ENCODE data around the gene ZNF140.

Gene ZNF140

DNA sequence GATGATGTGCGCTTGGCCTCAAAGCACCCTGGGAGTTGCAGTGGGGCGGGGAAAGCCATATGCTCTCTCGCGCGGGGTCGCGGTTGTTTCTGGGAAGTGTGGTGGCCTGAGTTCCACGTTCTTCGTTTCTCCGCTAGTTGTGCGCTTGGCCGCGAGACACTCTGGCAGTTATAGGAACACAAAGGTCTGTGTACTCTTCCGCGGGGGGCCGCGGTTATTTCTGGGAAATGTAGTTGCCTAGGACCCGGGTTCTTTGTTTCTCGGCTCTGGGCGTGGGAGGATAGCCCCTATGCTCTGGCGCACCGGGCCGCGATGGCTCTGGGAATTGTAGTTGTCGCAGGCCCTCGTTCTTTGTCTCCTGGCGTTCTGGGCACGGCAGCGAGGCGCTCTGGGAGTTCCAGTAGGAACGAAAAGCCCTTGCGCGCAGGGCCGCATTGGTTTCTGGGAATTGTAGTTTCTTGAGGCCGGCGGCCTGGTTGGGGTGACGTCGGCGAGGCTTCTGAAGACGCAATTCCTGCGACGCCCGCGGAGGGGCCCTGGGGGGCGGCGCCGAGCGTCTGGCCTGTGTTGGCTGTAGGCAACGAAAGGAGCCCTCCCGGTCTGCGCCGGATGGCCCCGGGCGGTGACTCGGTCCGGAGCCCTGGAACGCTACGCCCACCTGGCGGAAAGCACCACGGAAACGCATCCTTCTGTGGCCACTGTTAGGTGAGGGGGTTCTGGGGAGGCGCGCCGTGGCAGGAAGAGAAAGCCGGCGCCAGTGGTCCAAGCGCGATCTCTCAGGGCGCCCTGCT lies at the start of gene ZNF140:
TSS of gene ZNF140 (plus strand) at position 556 of the 791 bp plus-strand sequence. CDS start 398 bp downstream, outside the sequence.
- DNase-seq: peak; percentile 97

DNA sequence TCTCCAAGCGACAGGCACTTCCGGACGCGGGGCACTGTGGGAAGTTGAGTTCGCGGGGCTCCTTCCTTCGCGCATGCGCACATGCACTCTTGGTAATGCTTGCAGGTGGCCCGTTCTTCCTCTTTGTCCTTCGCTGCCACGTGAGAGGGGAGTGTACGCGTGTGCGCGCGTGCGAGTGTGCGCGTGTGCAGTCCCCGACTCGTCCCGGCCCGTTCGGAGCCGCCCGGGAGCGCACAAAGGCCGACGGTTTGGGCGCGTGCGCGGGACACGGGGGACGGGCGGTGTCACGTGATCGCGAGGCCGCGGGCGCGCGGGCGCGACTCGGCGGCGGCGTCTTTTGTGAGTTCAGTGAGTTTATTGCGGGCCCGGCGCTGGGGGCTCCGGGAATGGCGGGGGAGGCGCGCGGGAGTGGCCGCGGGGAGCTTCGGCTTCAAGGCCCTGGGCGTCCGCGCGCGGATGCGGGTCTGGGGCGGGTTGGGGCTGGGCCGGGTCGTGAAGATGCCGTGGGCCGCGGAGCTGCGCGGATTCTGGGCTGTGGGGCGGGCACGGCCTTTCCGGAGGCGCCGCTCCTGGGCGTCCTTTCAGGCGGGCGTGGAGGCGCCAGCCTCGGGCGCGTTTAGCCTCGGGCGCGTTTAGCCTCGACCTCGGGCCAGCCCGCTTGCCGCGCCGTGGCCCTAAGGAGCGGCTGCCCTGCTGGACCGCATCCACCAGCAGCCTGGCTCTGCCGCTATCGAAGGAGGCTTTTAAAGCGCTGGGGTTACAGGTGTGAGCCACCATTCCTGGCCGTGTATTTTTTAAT lies 43.3 kb upstream of the ZNF140 start, which contains the start of gene ZNF84:
TSS of gene ZNF84 (plus strand) at position 303 of the 799 bp plus-strand sequence. CDS start 3,959 bp downstream, outside the sequence.
- peak; percentile 98 for DNase-seq

DNA sequence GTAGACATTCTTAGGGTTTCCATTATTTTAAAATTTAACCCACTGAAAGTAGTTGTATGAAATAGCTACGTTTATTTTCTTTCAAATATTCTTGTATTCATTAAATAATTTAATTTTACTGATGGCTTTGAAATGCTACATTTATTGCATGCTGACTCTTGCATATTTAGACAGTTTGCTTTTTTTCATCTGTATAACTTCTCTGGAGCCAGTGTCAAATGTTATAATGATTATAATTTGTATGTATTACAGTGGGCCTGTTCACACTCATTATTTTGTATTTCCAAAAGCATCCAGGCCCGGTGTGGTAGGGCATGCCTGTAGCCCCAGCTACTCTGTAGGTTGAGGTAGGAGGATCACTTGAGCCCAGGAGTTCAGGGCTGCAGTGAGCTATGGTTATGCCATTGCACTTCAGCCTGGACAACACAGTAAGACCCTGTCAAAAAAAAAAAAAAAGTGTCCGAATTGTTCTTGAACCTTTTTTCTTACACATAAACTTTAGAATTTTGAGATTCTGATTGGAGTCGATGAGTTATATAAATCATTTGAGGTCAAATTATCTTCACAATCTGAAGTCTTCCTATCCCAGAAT lies 42.5 kb upstream of the ZNF140 start:
- no peak for DNase-seq

DNA sequence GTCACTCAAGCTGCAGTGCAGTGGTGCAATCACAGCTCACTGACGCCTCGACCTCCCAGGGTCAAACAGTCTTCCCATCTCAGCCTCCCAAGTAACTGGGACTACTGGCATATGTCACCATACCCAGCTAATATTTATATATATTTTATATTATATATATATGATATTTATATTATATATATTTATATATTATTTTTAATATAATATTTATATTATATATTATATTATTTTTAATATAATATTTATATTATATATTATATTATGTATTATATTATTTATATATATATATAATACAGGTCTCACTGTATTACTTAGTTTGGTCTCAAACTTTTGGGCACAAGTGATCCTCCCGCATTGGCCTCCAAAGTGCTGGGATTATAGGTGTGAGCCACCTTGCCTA lies 34.0 kb upstream of the ZNF140 start:
- no peak for DNase-seq

DNA sequence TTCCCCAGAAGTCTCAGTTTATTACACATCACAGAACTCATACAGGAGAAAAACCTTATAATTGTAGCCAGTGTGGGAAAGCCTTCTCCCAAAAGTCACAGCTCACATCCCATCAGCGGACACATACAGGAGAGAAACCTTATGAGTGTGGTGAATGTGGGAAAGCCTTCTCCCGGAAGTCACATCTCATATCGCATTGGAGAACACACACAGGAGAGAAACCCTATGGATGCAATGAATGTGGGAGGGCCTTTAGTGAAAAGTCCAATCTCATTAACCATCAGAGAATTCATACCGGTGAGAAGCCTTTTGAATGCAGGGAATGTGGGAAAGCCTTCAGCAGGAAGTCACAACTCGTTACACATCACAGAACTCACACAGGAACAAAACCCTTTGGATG lies 23.3 kb upstream of the ZNF140 start:
- no peak for DNase-seq

DNA sequence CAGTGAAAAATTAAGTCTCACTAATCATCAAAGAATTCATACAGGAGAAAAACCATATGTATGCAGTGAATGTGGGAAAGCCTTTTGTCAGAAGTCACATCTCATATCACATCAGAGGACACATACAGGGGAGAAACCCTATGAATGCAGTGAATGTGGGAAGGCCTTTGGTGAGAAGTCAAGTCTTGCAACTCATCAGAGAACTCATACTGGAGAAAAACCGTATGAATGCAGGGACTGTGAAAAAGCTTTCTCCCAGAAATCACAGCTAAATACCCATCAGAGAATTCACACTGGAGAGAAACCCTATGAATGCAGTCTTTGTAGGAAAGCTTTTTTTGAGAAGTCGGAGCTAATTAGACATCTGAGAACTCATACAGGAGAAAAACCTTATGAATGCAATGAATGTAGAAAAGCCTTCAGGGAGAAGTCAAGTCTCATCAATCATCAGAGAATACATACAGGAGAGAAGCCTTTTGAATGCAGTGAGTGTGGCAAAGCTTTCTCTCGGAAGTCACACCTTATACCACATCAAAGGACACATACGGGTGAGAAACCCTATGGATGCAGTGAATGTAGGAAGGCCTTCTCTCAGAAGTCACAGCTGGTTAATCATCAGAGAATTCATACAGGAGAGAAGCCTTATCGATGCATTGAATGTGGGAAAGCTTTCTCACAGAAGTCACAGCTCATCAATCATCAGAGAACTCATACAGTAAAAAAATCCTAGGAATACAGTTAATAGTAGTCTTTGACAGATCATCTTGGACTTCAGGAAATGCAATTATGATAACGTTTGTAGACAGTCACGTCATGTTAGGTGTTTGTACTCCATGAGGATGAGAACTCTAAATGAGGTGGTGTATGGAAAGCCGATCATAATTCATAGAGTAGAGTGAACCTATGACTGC lies 22.3 kb upstream of the ZNF140 start:
- DNase-seq: no peak

DNA sequence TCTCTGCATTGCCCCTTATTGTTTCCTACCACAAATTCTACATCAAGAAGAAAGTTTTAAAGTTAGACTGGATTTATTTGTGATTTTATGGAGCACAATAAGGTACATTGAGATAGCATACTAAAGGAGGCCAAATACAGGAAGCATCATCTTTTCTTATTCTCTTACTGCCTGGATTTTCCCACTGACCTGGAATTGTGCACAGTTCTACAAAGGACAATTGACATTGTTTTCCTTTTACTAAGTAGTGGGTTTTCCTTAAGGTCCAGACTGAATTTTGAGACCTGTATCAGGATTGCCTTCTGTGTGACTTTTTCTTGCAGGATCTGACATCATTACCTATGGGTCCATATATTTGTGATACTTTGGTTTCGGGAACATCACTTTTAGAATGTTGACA lies 18.8 kb upstream of the ZNF140 start:
- no peak for DNase-seq

DNA sequence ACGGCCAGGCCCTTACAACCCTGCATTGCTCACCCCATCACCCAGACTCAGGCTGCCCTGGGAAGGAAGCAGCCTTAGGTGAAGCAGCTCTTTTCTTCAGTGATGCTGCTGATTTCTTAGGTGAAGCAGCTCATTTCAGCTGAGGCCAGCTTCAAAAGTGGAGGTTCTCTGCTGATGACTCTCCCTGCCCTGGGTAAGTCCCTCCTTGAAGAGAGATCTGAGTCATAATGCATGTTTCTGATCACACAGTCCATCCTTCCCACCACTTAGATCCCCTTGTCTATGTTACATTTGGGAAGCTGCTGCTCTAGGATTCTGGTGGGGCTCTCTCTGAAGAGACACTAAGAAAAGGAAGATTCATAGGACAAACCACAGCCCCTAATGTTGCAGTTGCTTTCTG lies 17.2 kb upstream of the ZNF140 start:
- no peak for DNase-seq

DNA sequence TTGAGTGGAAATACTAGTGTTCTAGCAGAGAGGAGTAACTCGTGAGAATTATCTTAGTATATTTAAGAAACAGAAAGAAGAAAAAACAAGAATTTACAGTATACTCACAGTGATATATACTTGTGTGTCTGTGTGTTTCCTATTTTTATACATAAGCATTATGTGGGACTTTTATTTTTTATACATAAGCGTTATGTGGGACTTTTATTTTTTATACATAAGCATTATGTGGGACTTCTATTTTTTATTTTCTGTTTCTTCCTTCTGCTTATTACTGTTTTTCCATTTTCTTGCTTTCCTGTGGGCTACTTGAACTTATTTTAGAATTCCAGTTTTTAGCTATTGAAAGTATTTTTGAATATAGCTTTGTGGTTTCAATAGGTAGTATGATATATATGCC lies 6.9 kb upstream of the ZNF140 start:
- no peak for DNase-seq

DNA sequence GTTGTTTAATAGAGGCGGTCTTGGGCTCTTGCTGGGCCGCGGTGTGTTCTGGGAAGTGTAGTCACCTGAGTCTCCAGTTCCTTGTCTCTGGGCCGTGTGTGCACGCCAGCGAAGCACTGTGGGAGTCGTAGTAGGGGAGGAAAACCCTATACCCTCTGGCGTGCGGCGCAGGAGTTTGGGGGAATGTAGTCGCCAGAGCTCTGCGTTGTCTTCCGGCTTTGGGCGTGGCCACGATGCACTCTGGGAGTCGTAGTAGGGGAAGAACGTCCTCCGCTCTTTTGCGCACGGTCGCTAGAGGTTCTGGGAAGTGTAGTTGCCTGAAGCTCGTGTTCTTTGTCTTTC lies 726 bp upstream of the ZNF140 start:
- peak; percentile 100 for DNase-seq

DNA sequence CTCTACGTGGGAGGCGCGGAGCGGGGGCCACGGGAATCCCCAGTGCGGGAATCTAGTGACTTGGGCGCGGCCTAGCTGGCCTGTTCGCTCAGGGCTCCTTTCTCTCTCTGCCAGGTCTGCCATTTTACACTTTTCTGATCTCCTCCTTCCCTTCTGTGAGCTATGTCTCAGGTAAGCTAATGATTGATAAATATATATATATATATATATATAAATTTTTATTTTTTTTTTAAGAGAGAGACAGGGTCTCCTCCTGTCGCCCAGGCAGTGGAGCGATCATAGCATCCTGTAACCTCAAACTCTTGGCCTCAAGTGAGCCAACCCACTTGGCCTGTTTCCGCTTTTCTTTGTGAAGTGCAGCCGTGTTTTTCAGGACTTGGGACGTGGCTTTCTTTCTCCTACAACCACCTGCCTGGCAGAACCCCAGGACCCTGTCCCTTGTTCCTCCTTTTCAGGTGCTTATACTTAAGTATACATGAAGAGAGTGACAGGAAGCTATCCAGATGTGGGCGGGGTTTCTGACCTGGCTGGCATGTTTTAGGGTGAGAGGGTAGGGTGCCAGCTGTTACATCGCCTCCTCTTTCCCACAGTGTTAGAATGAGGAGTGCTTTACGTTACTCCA lies 547 bp downstream of the ZNF140 start:
- peak; percentile 17 for DNase-seq

DNA sequence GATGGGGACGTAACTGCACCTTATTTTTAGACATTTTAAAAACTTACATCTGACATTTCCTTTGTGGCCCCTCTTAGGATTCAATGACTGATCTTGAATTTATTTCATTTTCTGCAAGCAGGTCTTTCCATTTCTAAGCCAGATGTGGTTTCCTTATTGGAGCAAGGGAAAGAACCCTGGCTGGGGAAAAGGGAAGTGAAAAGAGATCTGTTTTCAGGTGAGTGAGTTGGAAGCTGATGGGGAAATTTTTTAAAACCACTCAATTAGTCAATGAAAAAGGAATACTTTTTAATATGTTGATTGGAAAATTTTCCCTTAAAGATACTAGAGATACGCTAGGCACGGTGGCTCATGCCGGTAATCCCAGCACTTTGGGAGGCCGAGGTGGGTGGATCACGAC lies 2.6 kb downstream of the ZNF140 start:
- DNase-seq: no peak

DNA sequence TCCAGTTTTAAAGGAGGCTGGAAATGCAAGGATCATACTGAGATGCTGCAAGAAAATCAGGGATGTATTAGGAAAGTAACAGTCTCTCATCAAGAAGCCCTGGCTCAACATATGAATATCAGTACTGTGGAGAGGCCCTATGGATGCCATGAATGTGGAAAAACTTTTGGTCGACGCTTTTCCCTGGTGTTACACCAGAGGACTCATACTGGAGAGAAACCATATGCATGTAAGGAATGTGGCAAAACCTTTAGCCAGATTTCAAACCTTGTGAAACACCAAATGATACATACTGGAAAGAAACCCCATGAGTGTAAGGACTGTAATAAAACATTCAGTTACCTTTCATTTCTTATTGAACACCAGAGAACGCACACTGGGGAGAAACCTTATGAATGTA lies 24.9 kb downstream of the ZNF140 start:
- DNase-seq: no peak

DNA sequence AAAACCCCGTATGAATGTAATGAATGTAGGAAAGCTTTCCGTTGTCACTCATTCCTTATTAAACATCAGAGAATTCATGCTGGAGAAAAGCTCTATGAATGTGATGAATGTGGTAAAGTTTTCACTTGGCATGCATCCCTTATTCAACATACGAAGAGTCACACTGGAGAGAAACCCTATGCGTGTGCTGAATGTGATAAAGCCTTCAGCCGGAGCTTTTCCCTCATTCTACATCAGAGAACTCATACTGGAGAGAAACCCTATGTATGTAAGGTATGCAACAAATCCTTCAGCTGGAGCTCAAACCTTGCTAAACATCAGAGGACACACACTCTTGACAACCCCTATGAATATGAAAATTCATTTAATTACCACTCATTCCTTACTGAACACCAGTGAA lies 25.5 kb downstream of the ZNF140 start:
- no peak for DNase-seq

DNA sequence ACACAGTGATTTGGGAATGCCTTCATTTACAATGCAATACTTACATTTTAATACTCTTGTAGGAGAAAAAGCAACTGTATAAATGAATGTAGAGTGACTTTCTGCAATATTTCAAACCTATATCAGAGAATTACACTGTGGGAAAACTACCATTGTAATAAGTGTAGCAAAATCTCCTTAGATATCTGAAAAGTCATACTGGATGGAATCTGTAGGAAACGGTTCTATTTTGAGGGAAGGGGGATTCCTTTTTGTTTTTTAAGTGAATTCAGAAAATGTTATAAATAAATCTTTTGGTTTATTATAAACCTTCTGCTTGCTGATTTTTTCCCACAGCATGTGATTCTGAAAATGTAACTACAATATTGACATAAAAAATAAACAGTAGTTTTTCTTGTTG lies 26.4 kb downstream of the ZNF140 start:
- DNase-seq: no peak

DNA sequence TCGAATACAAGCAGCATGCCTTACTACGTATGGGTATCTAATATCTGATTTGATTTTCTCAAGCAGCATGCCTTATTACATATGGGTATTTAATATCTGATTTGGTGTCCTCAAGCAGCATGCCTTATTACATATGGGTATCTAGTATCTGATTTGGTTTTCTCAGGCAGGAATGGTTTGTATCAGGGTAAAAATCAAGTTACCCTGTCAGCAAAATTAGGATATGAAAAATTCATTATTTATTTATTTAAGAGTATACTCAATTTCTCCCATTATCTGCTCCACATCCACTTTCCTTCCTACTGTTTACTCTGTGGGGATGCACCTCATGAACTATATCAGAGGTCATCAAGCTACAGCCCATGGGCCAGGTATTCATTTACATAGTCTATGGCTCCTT lies 27.4 kb downstream of the ZNF140 start:
- DNase-seq: no peak

DNA sequence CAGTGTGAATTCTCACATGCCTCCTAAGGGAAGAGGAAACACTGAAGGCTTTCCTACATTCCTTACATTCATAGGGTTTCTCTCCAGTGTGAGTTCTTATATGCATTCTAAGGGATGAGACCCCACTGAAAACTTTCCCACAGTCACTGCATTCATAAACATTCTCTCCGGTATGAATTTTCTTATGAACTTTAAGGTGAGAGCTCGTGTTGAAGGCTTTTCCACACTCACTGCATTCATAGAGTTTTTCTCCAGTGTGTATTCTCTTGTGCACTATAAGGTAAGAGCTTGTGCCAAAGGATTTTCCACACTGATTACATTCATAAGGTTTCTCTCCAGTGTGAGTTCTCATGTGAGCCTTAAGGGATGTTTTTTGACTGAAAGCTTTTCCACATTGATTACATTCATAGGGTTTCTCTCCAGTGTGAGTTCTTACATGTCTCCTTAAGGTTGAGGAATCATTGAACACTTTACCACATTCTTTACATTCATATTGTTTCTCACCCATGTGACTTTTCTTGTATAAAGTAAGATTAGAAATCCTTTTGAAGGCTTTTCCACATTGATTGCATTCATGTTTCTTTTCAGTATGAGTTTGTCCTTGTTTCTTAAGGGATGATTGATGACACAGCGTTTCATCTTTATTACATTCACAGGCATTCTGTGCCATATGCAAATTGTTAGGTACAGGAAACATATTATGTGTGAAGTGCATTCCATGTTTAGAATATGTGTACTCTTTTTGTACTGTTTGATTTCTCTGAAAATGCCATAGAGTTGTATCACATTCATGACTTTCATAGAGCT lies 39.9 kb downstream of the ZNF140 start:
- no peak for DNase-seq

DNA sequence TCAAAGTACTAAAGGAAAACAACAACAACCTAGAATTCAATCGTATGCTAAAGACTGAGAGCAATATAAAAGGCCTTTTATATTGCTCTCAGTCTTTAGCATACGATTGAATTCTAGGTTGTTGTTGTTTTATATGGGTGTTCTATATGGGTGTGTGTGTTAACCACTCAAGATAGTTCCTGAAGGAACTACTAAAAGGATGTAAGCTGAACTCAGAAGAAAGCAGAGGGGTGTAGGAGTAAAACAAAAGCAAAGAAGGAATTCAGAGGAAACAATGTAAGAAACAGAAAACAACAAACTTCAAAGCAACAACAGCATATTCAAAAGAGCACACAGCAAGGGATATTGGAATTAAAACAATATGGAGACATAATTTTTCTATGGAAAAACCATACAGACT lies 44.0 kb downstream of the ZNF140 start:
- no peak for DNase-seq

DNA sequence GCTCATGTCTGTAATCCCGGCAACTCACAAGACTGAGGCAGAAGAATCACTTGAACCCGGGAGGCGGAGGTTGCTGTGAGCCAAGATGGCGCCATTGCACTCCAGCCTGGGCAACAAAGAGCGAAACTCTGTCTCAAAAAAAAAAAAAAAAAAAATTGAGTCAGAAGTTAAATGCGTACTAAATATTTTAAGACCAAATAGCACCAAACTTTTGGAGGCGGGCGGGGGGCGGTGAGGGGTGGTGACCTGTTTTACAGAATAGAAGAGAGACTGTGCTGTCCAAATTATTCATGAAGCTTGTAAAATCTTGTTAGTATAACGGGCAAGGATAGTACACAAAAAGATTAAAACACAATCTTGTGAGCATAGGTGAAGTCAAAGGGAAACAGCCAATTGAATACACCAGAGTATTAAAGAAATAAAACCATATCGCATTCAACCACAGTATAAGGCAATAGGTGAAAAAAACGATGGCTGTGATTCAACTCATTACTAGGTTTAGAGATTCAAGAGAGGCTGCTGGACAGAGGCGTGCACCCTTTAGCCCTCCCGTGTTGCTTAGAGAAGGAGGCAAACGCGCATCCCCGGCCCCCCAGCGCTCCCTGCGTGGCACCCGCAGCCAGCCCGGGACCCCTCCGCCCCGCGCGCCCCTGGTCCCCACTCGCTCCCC lies 48.8 kb downstream of the ZNF140 start:
- no peak for DNase-seq

DNA sequence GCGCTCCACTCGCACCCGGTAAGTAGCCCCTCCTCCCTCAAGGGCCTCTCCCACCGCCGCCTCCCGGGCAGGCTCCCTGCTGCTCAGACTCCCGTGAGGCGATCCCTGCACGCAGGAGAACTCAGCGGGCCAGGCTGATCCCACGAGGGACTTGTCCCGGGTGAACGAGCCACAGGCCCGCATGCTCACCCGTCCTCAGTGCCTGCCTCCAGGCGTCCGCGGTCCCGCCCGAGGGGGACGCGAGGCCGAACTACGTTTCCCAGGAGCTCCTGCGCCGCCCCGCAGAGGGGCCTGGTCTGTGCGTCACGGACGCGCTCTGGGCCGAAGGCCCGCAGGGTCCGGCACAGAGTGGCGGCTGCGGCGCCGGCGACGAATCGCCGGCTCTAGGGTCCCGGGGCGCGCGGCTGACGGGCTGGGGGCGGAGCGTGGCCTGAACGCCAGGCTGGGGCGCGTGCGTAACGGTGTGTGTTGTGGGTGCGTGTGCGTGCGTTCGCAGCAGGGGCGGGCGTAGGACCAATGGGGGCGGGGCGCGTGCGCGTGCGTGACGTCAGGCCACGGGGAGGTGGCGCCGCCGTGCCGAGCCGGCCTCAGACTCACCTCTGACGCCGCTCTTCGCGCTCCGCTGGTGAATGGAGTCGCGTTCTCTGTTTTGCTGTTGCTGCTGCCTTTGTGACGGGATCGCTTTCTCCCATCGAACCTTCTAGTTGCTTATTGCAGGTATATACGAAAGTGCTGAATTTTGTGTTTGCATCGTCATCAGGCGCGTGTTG lies 49.5 kb downstream of the ZNF140 start, which contains the start of the genes ZNF10 and ZNF891:
TSS of gene ZNF10 (plus strand) at position 590 of the 770 bp plus-strand sequence. CDS start 13,866 bp downstream, outside the sequence.
TSS of gene ZNF891 (minus strand) at position 237 of the 770 bp plus-strand sequence. CDS start 8,356 bp downstream, outside the sequence.
- peak; percentile 98 for DNase-seq
